ENCODE data around the gene DNA2.
A peak's percentile ranks its signal among the peaks of the same experiment; 100 is the strongest.
"Not testable (repeated sequence)": the region's sequence is repeated elsewhere in the genome, so short reads cannot be mapped to it uniquely, and the experiment has no call there.

The DNA2 gene

DNA sequence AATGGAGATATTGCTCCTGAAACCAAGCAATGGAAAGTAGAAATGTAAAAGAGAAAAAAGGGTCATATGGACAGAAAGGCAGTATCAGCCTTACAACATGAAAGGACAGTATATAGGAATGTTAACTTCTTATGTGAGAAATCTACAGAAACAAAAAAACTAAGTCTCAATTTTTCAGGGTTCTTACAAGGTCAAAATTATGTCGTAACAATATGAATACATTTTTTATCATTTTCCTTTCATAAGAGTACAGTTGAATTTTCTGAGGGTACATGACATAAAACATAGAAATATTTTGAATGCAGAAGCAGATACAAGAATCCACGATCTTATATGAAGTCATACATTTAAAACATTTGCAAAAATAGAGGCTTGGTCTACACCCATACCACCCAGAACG is 10.7 kb downstream of the DNA2 start:
- Histone ChIP-seq H3K79me1 (ENCODE audit: low read length) (no peaks in the 10 kb centered on the region), H2BK5ac (ENCODE audit: low read depth, low read length, poor library complexity) (no peak overlapping the region), H4K91ac (ENCODE audit: low read depth, low read length) (no peak overlapping the region), H3K23ac (ENCODE audit: low read length) (no peak overlapping the region), H3K9me3 (ENCODE audit: insufficient read depth, low read depth, low read length) (no peaks in the 10 kb centered on the region), H3K27ac (ENCODE audit: low read depth, low read length) (no peak overlapping the region), H3K36me3 (ENCODE audit: control insufficient read depth in 1 of 2, insufficient read depth in 2 of 2, low read length in 2 of 2) (peaks cover 41 to 44% of the 10 kb centered on the region in 2 experiments), H3K9ac (ENCODE audit: low read length) (no peak overlapping the region), H2AK5ac (ENCODE audit: low read length) (no peak overlapping the region), H4K8ac (ENCODE audit: low read depth, low read length) (no peak overlapping the region), H3K4me1 (ENCODE audit: control insufficient read depth in 1 of 2, insufficient read depth in 2 of 2, low read length in 2 of 2) (no peaks in the 10 kb centered on the region), H2BK120ac (ENCODE audit: insufficient read depth, low read length, poor library complexity) (no peak overlapping the region), H2BK12ac (ENCODE audit: low read length) (no peak overlapping the region), H3K4ac (ENCODE audit: low read depth, low read length) (no peak overlapping the region), H3K18ac (ENCODE audit: low read length) (no peak overlapping the region), H3K14ac (ENCODE audit: low read length) (no peak overlapping the region), H3K27me3 (ENCODE audit: insufficient read depth, low read length) (no peaks in the 10 kb centered on the region), H4K12ac (ENCODE audit: low read depth, low read length) (no peak overlapping the region), H3K4me3 (ENCODE audit: low read depth, low read length) (no peak overlapping the region), H3K4me2 (ENCODE audit: low read length) (no peak overlapping the region), H2AFZ (ENCODE audit: insufficient read depth, low read length, poor library complexity) (no peak overlapping the region), H3K79me2 (ENCODE audit: control insufficient read depth, insufficient read depth, low read length, poor library complexity) (no peaks in the 10 kb centered on the region)
- no CpG with 5 or more reads among the region's 3 CpGs for WGBS (ENCODE audit: extremely low coverage, insufficient coverage, insufficient read length)
- no peak for DNase-seq

DNA sequence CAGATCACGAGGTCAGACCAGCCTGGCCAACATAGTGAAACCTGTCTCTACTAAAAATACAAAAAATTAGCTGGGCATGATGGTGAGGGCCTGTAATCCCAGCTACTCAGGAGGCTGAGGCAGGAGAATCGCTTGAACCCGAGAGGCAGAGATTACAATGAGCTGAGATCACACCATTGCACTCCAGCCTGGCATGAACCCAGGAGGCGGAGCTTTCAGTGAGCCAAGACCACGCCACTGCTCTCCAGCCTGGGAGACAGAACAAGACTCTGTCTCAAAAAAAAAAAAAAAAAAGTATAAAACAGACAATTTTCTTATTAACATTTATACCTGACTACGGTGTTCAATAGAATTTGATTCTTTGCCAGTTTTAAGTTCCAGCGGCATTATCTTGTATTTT is 22.1 kb downstream of the DNA2 start:
- H3K4me3 ChIP-seq (ENCODE audit: low read depth, low read length); H3K4me2 ChIP-seq (ENCODE audit: low read length); H4K8ac ChIP-seq (ENCODE audit: low read depth, low read length); H3K27ac ChIP-seq (ENCODE audit: low read depth, low read length); H3K18ac ChIP-seq (ENCODE audit: low read length); H2BK12ac ChIP-seq (ENCODE audit: low read length); H2AFZ ChIP-seq (ENCODE audit: insufficient read depth, low read length, poor library complexity); H3K9ac ChIP-seq (ENCODE audit: low read length); H3K79me2 ChIP-seq (ENCODE audit: control insufficient read depth, insufficient read depth, low read length, poor library complexity); H3K27me3 ChIP-seq (ENCODE audit: insufficient read depth, low read length); H3K9me3 ChIP-seq (ENCODE audit: insufficient read depth, low read depth, low read length); H3K23ac ChIP-seq (ENCODE audit: low read length); H3K79me1 ChIP-seq (ENCODE audit: low read length); H3K14ac ChIP-seq (ENCODE audit: low read length); H2BK5ac ChIP-seq (ENCODE audit: low read depth, low read length, poor library complexity); H2BK120ac ChIP-seq (ENCODE audit: insufficient read depth, low read length, poor library complexity); H3K4ac ChIP-seq (ENCODE audit: low read depth, low read length); H4K91ac ChIP-seq (ENCODE audit: low read depth, low read length); H3K4me1 ChIP-seq (ENCODE audit: control insufficient read depth in 1 of 2, insufficient read depth in 2 of 2, low read length in 2 of 2); H2AK5ac ChIP-seq (ENCODE audit: low read length); DNase-seq: not testable (repeated sequence)
- H3K36me3 ChIP-seq (ENCODE audit: control insufficient read depth in 1 of 2, insufficient read depth in 2 of 2, low read length in 2 of 2) = peaks cover 23 to 25% of the 10 kb centered on the region in 2 experiments
- peak overlapping the region; percentile 30 for H4K12ac ChIP-seq (ENCODE audit: low read depth, low read length)
- no CpG with 5 or more reads among the region's 7 CpGs for WGBS (ENCODE audit: extremely low coverage, insufficient coverage, insufficient read length)

- Histone ChIP-seq H4K12ac (ENCODE audit: low read depth, low read length) (no peak overlapping the region), H4K91ac (ENCODE audit: low read depth, low read length) (no peak overlapping the region), H3K14ac (ENCODE audit: low read length) (no peak overlapping the region), H3K9me3 (ENCODE audit: insufficient read depth, low read depth, low read length) (no peaks in the 10 kb centered on the region), H4K8ac (ENCODE audit: low read depth, low read length) (no peak overlapping the region), H3K18ac (ENCODE audit: low read length) (no peak overlapping the region), H2AFZ (ENCODE audit: insufficient read depth, low read length, poor library complexity) (no peak overlapping the region), H3K4me3 (ENCODE audit: low read depth, low read length) (no peak overlapping the region), H3K9ac (ENCODE audit: low read length) (no peak overlapping the region), H2BK12ac (ENCODE audit: low read length) (no peak overlapping the region), H3K4ac (ENCODE audit: low read depth, low read length) (no peak overlapping the region), H3K79me1 (ENCODE audit: low read length) (no peaks in the 10 kb centered on the region), H3K27me3 (ENCODE audit: insufficient read depth, low read length) (no peaks in the 10 kb centered on the region), H2BK5ac (ENCODE audit: low read depth, low read length, poor library complexity) (no peak overlapping the region), H3K4me2 (ENCODE audit: low read length) (no peak overlapping the region), H3K4me1 (ENCODE audit: control insufficient read depth in 1 of 2, insufficient read depth in 2 of 2, low read length in 2 of 2) (no peaks in the 10 kb centered on the region), H2AK5ac (ENCODE audit: low read length) (no peak overlapping the region), H3K79me2 (ENCODE audit: control insufficient read depth, insufficient read depth, low read length, poor library complexity) (no peaks in the 10 kb centered on the region), H3K27ac (ENCODE audit: low read depth, low read length) (no peak overlapping the region), H3K36me3 (ENCODE audit: control insufficient read depth in 1 of 2, insufficient read depth in 2 of 2, low read length in 2 of 2) (peaks cover 16 to 20% of the 10 kb centered on the region in 2 experiments), H2BK120ac (ENCODE audit: insufficient read depth, low read length, poor library complexity) (no peak overlapping the region), H3K23ac (ENCODE audit: low read length) (no peak overlapping the region)
- DNase-seq = no peak
- WGBS (ENCODE audit: extremely low coverage, insufficient coverage, insufficient read length) = no CpG with 5 or more reads among the region's 1 CpG
These were observed 25.6 kb downstream of the DNA2 start for GRCh38 chr10:68446179-68446578.

DNA sequence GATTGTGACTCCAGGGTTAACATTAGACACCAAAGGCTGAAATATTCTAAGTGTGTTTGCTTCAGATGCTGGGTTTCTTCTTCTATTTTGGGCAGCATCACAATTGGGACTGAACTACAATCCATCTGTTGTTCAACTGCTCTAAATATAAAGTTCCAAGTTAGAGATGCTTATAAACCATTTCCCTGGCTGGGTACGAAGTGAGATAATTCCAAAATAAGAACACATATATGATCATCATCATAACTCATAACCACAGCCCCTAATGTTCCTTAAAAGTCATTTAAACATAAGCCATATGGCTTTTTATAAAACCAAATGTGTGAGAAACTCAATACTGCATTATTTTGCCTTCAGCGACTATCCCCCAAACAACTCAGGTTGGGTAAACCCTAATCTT is 28.8 kb downstream of the DNA2 start:
- Histone ChIP-seq H3K27me3 (ENCODE audit: insufficient read depth, low read length) (no peaks in the 10 kb centered on the region), H4K91ac (ENCODE audit: low read depth, low read length) (no peak overlapping the region), H3K36me3 (ENCODE audit: control insufficient read depth in 1 of 2, insufficient read depth in 2 of 2, low read length in 2 of 2) (peaks cover 8 to 19% of the 10 kb centered on the region in 2 experiments), H3K27ac (ENCODE audit: low read depth, low read length) (no peak overlapping the region), H3K18ac (ENCODE audit: low read length) (no peak overlapping the region), H3K4me3 (ENCODE audit: low read depth, low read length) (no peak overlapping the region), H2BK12ac (ENCODE audit: low read length) (no peak overlapping the region), H2BK120ac (ENCODE audit: insufficient read depth, low read length, poor library complexity) (no peak overlapping the region), H3K9me3 (ENCODE audit: insufficient read depth, low read depth, low read length) (no peaks in the 10 kb centered on the region), H3K4me1 (ENCODE audit: control insufficient read depth in 1 of 2, insufficient read depth in 2 of 2, low read length in 2 of 2) (no peaks in the 10 kb centered on the region), H3K79me1 (ENCODE audit: low read length) (no peaks in the 10 kb centered on the region), H3K4ac (ENCODE audit: low read depth, low read length) (no peak overlapping the region), H4K8ac (ENCODE audit: low read depth, low read length) (no peak overlapping the region), H3K9ac (ENCODE audit: low read length) (no peak overlapping the region), H2BK5ac (ENCODE audit: low read depth, low read length, poor library complexity) (no peak overlapping the region), H3K4me2 (ENCODE audit: low read length) (no peak overlapping the region), H3K79me2 (ENCODE audit: control insufficient read depth, insufficient read depth, low read length, poor library complexity) (no peaks in the 10 kb centered on the region), H3K14ac (ENCODE audit: low read length) (no peak overlapping the region), H4K12ac (ENCODE audit: low read depth, low read length) (no peak overlapping the region), H2AFZ (ENCODE audit: insufficient read depth, low read length, poor library complexity) (no peak overlapping the region), H3K23ac (ENCODE audit: low read length) (no peak overlapping the region), H2AK5ac (ENCODE audit: low read length) (no peak overlapping the region)
- WGBS (ENCODE audit: extremely low coverage, insufficient coverage, insufficient read length) = no CpG with 5 or more reads among the region's 2 CpGs
- DNase-seq = no peak

Data from trophoblast cell (in vitro differentiated cells and primary cell).